Neural cell (in vitro differentiated cells): ENCODE results near the gene LMCD1.

Experiments
- EP300 ChIP-seq: fragments of 450-650 bp; conservative IDR thresholded peaks from 2 replicates; pipeline ENCODE4 v1.6.1; 2014; ENCODE audit warnings: antibody characterized with exemption, mild to moderate bottlenecking, moderate library complexity; ENCODE audit not compliant: poor library complexity, severe bottlenecking
- POLR2AphosphoS5 ChIP-seq: IDR thresholded peaks from 2 replicates; pipeline ENCODE4 v1.6.1; 2012

DNA sequence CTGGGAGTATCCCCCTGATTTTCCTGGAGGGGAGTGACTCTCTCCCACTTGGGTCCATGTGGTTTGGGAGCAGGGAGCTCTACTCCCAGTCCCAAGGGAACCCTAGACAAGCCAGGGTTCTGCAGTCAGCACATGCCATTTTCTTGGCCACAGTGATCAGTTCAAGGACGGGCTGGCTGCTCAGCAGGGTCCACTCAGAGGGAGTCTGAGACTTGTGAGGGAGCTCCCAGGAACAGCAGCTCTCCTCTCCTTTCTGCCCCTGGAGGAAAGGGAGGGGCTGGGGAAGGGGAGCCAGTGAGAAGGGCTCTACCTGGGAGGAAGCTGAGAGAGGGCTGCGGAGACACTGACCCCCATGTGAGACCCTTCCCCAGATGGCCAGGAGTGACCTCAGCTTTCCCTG is 29.1 kb upstream of the LMCD1 start:
- TF ChIP-seq POLR2AphosphoS5: no peak
- no peak for TF ChIP-seq EP300
